Measurements from ENCODE around the gene FBXL7. TPM values are rescaled to one million over a fixed set of nuclear protein-coding genes. Genes with fewer than 3 reads are reported as not detected.

The FBXL7 gene
- total and polyA plus RNA-seq, 9 of the 15 experiments (the other 6 are each of a cell fraction or from before 2014, with no cell fraction given): 0.04 to 0.08 TPM; not detected in 7

DNA sequence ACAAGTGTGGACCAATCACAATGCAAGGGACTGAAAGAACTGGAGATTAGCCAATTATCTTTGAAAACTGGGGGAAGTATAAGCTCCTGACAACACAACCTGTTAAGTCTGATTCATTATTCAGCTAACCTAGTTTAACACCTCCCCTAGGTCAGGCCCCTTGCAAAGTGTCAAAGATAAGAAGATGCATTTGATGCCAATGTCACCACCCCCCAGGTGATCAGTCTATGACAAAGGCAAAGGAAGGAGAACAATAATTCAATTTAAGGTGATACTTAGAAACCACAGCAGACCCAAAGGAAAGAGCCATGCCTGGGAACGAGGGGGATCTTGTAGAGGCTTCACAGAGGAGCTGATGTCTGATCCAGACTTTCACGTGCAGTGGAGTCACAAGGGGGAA, 137.9 kb downstream of the FBXL7 start:
- 0% methylated on average over 2 of the region's 2 CpGs for WGBS (ENCODE audit: insufficient coverage, low coverage, missing lambda C conversion rate)
- POLR2A ChIA-PET: no interaction called here
- FAIRE-seq (no peak), DNase-seq (ENCODE audit: extremely low read depth in 1 of 4, low spot score in 3 of 4) (no peak), ATAC-seq (no peak)
- no peak overlapping the region for H3K4me2 ChIP-seq (ENCODE audit: insufficient read depth, low read length)
- no peaks in the 10 kb centered on the region for H3K36me3 ChIP-seq (ENCODE audit: control insufficient read depth, insufficient read depth, low read length)
- no peak overlapping the region for H3K9ac ChIP-seq (ENCODE audit: insufficient read depth in 1 of 2, low read depth in 2 of 2, low read length in 2 of 2)
- CTCF ChIA-PET (ENCODE audit: low intra/inter-chr PET ratio): no interaction called here
- H3K4me3 ChIP-seq: no peak overlapping the region
- in situ Hi-C loops (cut with MboI): no loop called here
- H4K20me1 ChIP-seq (replicated peaks; ENCODE audit: control insufficient read depth, insufficient read depth, low read length): no peaks in the 10 kb centered on the region
- H3K9me3 ChIP-seq (replicated peaks; ENCODE audit: control insufficient read depth, insufficient read depth, low read depth, low read length): no peaks in the 10 kb centered on the region; the same call in 1 of the 2 replicates
- intact Hi-C loops (cut with micrococcal nuclease): no loop called here
- H3K9me1 ChIP-seq (ENCODE audit: control insufficient read depth, insufficient read depth, low read length): no peaks in the 10 kb centered on the region
- no TSS peak for BruUV-seq (replicated peaks)
- H3K27me3 ChIP-seq (ENCODE audit: control insufficient read depth in 2 of 2, insufficient read depth in 2 of 2, low read length in 2 of 2): no peaks in the 10 kb centered on the region
- H2AFZ ChIP-seq (ENCODE audit: low read depth, low read length): no peak overlapping the region
- H3K4me1 ChIP-seq (replicated peaks in 1 of 2; ENCODE audit: control insufficient read depth in 2 of 2, insufficient read depth in 2 of 2, low read length in 2 of 2): no peaks in the 10 kb centered on the region
- no peaks in the 10 kb centered on the region for H3K79me2 ChIP-seq (ENCODE audit: control insufficient read depth, insufficient read depth, low read length)
- no peak overlapping the region for H3K27ac ChIP-seq (ENCODE audit: extremely low read depth, low read depth, low read length)
- TF ChIP-seq, protein P1, sequence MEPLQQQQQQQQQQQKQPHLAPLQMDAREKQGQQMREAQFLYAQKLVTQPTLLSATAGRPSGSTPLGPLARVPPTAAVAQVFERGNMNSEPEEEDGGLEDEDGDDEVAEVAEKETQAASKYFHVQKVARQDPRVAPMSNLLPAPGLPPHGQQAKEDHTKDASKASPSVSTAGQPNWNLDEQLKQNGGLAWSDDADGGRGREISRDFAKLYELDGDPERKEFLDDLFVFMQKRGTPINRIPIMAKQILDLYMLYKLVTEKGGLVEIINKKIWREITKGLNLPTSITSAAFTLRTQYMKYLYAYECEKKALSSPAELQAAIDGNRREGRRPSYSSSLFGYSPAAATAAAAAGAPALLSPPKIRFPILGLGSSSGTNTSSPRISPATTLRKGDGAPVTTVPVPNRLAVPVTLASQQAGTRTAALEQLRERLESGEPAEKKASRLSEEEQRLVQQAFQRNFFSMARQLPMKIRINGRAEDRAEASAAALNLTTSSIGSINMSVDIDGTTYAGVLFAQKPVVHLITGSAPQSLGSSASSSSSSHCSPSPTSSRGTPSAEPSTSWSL (CRISPR knock-in tag; IDR thresholded peaks at IDR 0.05; ENCODE audit: borderline replicate concordance): no peak
- no peak for TF ChIP-seq LCOR (CRISPR knock-in tag; IDR thresholded peaks at IDR 0.05)
- TF ChIP-seq KLF10 (CRISPR knock-in tag; IDR thresholded peaks at IDR 0.05): no peak
- no peak for TF ChIP-seq RBM25 (IDR thresholded peaks at IDR 0.05; ENCODE audit: low read depth, low read length, severe bottlenecking)
- TF ChIP-seq FOXP1 (CRISPR knock-in tag; IDR thresholded peaks at IDR 0.05): no peak
- no peak for TF ChIP-seq PREB (CRISPR knock-in tag; IDR thresholded peaks at IDR 0.05)
- no peak for TF ChIP-seq PURB (CRISPR knock-in tag; IDR thresholded peaks at IDR 0.05; ENCODE audit: low read depth)
- TF ChIP-seq ZNF766 (CRISPR knock-in tag; conservative IDR thresholded peaks at IDR 0.05): no peak
- no peak for TF ChIP-seq ZNF3 (CRISPR knock-in tag; IDR thresholded peaks at IDR 0.05)
- TF ChIP-seq, protein P2, sequence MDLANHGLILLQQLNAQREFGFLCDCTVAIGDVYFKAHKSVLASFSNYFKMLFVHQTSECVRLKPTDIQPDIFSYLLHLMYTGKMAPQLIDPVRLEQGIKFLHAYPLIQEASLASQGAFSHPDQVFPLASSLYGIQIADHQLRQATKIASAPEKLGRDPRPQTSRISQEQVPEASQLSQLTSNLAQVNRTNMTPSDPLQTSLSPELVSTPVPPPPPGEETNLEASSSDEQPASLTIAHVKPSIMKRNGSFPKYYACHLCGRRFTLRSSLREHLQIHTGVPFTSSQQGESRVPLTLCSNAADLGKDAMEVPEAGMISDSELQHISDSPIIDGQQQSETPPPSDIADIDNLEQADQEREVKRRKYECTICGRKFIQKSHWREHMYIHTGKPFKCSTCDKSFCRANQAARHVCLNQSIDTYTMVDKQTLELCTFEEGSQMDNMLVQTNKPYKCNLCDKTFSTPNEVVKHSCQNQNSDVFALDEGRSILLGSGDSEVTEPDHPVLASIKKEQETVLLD (IDR thresholded peaks at IDR 0.05): no peak
- TF ChIP-seq RREB1 (CRISPR knock-in tag; IDR thresholded peaks at IDR 0.05): no peak
- TF ChIP-seq ZNF23 (CRISPR knock-in tag; IDR thresholded peaks at IDR 0.05): no peak
- TF ChIP-seq U2AF2 (optimal IDR thresholded peaks at IDR 0.05; ENCODE audit: low read depth, low read length): no peak

Data from K562 (cell line).